ENCODE data around the gene TXLNB.

TXLNB gene

DNA sequence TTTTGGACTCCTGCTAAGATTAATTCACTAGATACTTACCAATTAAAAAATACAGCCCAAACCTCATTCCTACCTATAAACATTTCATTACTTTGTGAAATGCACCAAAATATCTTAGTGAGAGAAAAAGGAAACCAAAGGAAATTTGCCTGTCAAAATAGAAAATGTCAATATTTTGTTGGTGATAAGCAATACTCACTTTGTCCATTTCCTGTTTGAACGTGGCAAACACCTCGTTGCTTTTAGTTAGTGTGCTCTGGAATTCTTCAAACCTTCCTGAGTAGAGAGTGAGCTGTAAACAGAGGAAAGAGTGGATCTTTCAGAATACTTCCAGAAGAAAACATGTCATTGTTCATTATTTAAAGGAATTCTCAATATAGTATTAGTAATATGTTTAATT lies 44.2 kb downstream of the TXLNB start:
- H3K4me3 ChIP-seq (replicated peaks in 1 of 2; ENCODE audit: low read depth in 2 of 2, low read length in 2 of 2), result no peak overlapping the region
- DNase-seq (ENCODE audit: low read depth in 2 of 2), result no peak
- TF ChIP-seq, protein P1, sequence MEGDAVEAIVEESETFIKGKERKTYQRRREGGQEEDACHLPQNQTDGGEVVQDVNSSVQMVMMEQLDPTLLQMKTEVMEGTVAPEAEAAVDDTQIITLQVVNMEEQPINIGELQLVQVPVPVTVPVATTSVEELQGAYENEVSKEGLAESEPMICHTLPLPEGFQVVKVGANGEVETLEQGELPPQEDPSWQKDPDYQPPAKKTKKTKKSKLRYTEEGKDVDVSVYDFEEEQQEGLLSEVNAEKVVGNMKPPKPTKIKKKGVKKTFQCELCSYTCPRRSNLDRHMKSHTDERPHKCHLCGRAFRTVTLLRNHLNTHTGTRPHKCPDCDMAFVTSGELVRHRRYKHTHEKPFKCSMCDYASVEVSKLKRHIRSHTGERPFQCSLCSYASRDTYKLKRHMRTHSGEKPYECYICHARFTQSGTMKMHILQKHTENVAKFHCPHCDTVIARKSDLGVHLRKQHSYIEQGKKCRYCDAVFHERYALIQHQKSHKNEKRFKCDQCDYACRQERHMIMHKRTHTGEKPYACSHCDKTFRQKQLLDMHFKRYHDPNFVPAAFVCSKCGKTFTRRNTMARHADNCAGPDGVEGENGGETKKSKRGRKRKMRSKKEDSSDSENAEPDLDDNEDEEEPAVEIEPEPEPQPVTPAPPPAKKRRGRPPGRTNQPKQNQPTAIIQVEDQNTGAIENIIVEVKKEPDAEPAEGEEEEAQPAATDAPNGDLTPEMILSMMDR (IDR thresholded peaks at IDR 0.05; ENCODE audit: low read depth, low read length), result no peak

DNA sequence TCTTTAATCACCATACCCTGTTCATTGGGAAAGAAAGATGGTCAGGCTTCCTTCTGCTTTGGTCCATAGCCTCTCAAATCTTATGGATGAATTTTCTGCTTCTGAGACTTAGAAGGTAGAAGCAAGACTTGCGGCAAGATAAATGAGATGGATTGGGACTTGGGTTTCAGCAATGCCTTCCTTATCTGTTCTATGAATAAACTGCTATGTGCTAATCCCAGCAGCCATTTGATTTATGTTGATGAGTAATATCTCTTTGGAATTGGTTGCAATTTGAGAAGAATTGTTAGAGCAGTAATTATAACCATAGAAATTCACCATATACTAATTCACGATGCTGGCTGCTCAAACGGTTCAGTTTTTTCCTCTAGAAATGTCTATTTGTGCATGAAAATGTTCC lies 48.3 kb downstream of the TXLNB start:
- TF ChIP-seq, protein P1 (IDR thresholded peaks at IDR 0.05; ENCODE audit: low read depth, low read length), result no peak
- no peak for DNase-seq (ENCODE audit: low read depth in 2 of 2)
- no peak overlapping the region for H3K4me3 ChIP-seq (replicated peaks in 1 of 2; ENCODE audit: low read depth in 2 of 2, low read length in 2 of 2)

- TF ChIP-seq, protein P1 (IDR thresholded peaks at IDR 0.05; ENCODE audit: low read depth, low read length), result no peak
- H3K4me3 ChIP-seq (replicated peaks in 1 of 2; ENCODE audit: low read depth in 2 of 2, low read length in 2 of 2), result no peak overlapping the region
- DNase-seq (ENCODE audit: low read depth in 2 of 2), result no peak
These were observed 49.1 kb downstream of the TXLNB start for GRCh38 chr6:139242457-139243240.

DNA sequence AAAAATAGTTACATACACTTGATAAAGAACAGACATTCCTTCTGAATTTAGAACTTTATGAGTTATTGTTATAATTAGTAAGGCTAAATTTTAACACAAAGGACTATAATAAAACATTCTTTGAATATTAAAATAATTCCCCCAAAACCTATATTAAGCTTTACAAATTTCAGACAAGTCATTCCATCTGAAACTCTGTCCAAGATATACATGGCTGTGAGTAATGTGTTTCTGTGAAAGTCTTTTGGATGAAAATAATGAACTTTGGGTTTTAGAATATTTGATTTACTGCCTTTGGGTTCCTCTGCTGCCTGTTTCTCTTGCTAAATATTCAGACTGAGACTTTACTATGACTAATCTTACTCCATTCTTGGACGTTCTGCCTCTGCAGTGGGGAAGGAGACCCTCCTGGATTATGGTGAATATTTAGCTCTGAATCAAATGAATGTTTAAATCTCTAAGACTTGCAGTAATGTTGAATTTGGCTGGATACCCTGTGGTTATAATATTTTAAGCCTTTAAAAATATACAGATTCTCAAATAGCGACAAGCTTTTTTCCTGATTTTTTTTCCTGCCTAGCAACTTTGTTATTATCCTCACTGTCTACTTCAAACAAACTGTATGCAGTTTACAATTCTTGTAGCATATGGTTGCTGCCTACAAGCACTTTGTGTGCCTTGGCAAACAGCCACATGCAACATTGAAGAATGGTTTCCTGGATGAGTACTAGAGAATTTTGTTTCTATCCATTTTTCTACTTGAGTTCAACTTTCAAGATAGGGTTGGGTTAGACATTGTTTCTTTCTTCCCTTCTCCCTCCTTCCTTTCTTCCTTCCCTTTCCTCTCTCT lies 51.4 kb downstream of the TXLNB start:
- TF ChIP-seq, protein P1 (IDR thresholded peaks at IDR 0.05; ENCODE audit: low read depth, low read length), result no peak
- DNase-seq (ENCODE audit: low read depth in 2 of 2), result peak; percentile 77 to 89
- no peak overlapping the region for H3K4me3 ChIP-seq (replicated peaks in 1 of 2; ENCODE audit: low read depth in 2 of 2, low read length in 2 of 2)

DNA sequence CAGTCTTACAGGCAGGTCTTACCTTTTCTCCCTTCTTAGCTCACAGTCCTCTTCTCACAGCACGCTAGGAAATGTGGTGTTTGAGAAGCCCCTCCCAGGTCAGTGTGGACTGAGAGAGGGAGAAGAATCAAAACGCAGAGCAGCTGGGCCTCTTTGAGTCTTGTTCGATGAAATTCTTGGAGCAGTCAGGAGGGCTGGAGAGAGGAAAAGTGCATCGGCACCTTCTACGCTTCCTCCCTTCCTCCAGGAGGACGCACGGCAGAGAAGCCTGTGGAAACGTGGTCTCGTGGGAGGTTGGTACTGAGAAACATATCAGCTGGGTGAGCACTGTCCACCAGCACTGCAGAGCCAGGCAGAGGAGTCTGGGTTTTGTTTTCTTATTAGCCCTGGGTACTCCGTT lies 52.7 kb downstream of the TXLNB start:
- peak; percentile 10 to 19 for DNase-seq (ENCODE audit: low read depth in 2 of 2)
- H3K4me3 ChIP-seq (replicated peaks in 1 of 2; ENCODE audit: low read depth in 2 of 2, low read length in 2 of 2), result no peak overlapping the region
- TF ChIP-seq, protein P1 (IDR thresholded peaks at IDR 0.05; ENCODE audit: low read depth, low read length), result no peak

GRCh38 chr6:139236105-139236504 lies 55.7 kb downstream of the TXLNB start:
- H3K4me3 ChIP-seq (replicated peaks in 1 of 2; ENCODE audit: low read depth in 2 of 2, low read length in 2 of 2), result no peak overlapping the region
- TF ChIP-seq, protein P1 (IDR thresholded peaks at IDR 0.05; ENCODE audit: low read depth, low read length), result no peak
- DNase-seq (ENCODE audit: low read depth in 2 of 2), result no peak

Measured in cardiac fibroblast (primary cell).